ENCODE measurements around the gene TRMT2A.

The TRMT2A gene

GRCh38 chr22:20114506-20115475 is 2.2 kb downstream of the TRMT2A start:
- TF ChIP-seq CTCF (IDR thresholded peaks at IDR 0.05; ENCODE audit: low read depth, low read length): no peak

DNA sequence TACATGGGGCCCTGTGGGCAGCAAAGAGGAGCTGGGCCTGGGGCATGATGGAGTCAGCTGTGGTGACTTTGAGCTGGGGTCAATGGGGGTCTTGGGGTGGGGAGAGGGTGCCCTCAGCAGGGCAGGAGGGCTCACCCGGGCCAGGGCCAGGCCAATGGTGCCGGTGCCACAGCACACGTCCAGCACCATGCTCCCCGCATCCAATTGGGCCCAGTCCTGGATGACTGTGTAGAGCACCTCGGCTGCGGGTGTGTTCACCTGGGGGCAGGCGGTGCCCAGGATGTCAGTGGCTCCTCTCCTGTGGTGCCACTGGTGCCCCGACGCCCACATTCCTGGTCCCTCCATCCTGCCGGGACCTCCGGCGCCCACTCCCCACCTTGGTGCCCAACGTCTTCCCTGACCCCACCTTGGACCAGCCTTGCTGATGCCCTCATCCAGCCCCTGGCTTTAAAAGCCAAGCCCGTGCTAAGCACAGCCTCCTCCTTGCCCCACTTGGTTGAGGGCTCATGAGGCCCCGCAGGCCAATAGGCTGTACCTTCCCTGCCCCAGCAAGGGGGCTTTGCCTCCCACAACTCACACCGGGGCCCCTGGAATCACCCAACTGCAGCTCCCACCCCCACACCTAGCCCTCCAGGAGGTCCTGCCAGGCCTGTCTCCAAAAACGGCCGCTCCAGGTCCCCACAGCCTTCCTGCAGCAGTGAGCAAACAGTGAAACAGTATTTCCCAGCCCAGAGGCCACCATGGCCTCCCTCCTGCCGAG is 3.3 kb downstream of the TRMT2A start:
- TF ChIP-seq CTCF (IDR thresholded peaks at IDR 0.05; ENCODE audit: low read depth, low read length): no peak

More at GRCh38 chr22:20114506-20115475, 2.2 kb downstream of the TRMT2A start:
- DNase-seq (ENCODE audit: extremely low read depth, low read depth): no peak

GRCh38 chr22:20112623-20113511 is 4.2 kb downstream of the TRMT2A start:
- DNase-seq (ENCODE audit: extremely low read depth, low read depth): no peak
- no peak for TF ChIP-seq CTCF (IDR thresholded peaks at IDR 0.05; ENCODE audit: low read depth, low read length)

More for the DNA sequence above, 3.3 kb downstream of the TRMT2A start:
- no peak for DNase-seq (ENCODE audit: extremely low read depth, low read depth)

- no peak for DNase-seq (ENCODE audit: extremely low read depth, low read depth)
- no peak for TF ChIP-seq CTCF (IDR thresholded peaks at IDR 0.05; ENCODE audit: low read depth, low read length)
Measured at GRCh38 chr22:20111689-20112622, 5.1 kb downstream of the TRMT2A start.

- no peak for DNase-seq (ENCODE audit: extremely low read depth, low read depth)
- TF ChIP-seq CTCF (IDR thresholded peaks at IDR 0.05; ENCODE audit: low read depth, low read length): peak; percentile 34
Measured at GRCh38 chr22:20111045-20111688, 5.9 kb downstream of the TRMT2A start.
